AG04450 (cell line): ENCODE results near the gene BICD2. TPM values are rescaled to one million over a fixed set of nuclear protein-coding genes. Genes with fewer than 3 reads are reported as not detected.
"Not testable (repeated sequence)": the region's sequence is repeated elsewhere in the genome, so short reads cannot be mapped to it uniquely, and the experiment has no call there.

Experiments used
- CTCF ChIA-PET: fragments of 300-600, 350-600 bp; formaldehyde crosslinking; extraction: SDS; loops from one replicate; lab custom pipeline; 2022; ENCODE audit warnings: antibody characterized with exemption, inconsistent platforms; lab: Charles Lee
- POLR2A ChIA-PET: fragments of 350-600 bp; formaldehyde crosslinking; extraction: SDS; loops from one replicate; lab custom pipeline; 2021; ENCODE audit warnings: antibody characterized with exemption, inconsistent platforms; lab: Yijun Ruan, JAX
- DNase-seq: peaks from one replicate; pipeline ENCODE4 v3.0.0-alpha.2; 2011; ENCODE audit warnings: low read depth, low spot score
- H3K27ac ChIP-seq: one replicate; pipeline ENCODE4 v1.5.1; 2012; ENCODE audit warnings: low read depth, low read length, control low read depth
- H3K27me3 ChIP-seq: one replicate; pipeline ENCODE4 v1.6.0; 2012; ENCODE audit warnings: low read length; ENCODE audit not compliant: control insufficient read depth, insufficient read depth
- H3K4me3 ChIP-seq: 2 replicates; pipeline ENCODE4 v1.5.1; 2011; ENCODE audit warnings: mild to moderate bottlenecking, low read depth, low read length, control low read depth
- H3K9me3 ChIP-seq: 2 replicates; pipeline ENCODE4 v1.5.1; 2012; ENCODE audit warnings: low read length; ENCODE audit not compliant: control insufficient read depth, insufficient read depth
- polyA plus RNA-seq: library from polyadenylated mRNA; depleted of rRNA; stranded (reverse); fragments of >200 nt; gene quantifications from 2 replicates; pipeline ENCODE4 v1.2.3, GENCODE V29; 2011
- TF ChIP-seq, protein P1 (sequence below): IDR thresholded peaks from 2 replicates; pipeline ENCODE4 v1.5.1; 2011; ENCODE audit warnings: low read depth, low read length, control low read depth, inconsistent platforms

BICD2 gene
- polyA plus RNA-seq, 1 experiment: 11.2 TPM

DNA sequence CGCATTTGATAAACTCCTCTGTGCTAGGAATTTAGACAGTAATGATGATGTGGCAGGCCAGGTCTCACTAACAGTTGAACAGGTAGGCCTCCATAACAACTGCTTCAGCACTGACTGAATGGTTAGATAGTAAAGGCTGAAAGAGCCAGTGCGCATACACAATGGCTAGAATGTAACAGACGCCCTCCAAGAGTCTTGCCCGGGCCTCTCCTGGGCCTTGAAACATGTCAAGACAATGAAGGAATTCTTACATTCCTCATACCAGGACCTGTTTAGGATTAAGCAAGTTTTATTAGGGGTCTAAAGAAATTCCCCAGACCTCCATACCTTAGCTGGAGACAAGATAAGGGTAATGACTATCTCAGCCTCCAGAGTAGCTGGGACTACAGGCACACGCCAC is 6.7 kb upstream of the BICD2 start:
- CTCF ChIA-PET: no interaction called here
- DNase-seq: no peak

DNA sequence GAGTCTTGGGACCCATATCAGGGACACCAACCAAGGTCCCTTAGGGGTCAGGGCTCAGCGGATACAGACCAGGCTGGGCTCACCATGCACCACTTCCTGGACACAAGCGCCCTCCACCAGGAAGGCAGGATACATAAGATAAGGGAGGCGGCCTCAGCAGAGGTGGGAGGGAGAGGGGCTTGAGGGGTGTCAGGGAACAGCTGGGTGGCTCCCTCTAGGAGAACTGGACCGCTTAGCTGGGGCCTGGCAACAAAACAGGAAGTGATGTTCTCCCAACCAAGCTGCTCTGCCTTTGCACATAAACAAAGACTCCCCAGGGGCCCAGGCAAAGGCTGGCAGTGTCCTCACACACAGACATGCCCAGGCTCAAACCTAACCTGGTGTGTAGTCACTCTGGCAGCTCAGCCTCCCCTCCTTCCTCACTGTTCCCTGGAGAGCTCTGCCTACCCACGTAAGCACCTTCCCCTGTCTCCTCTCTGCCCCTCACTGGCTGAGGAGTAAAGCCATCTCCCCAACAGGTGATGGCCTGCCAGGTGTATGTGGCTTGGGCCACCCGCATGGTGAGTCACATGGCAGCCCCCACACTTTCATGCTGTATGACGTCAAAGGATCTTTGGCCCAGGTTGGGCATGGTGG is 5.8 kb upstream of the BICD2 start:
- Histone ChIP-seq H3K4me3 (no peak overlapping the region), H3K9me3 (no peaks in the 10 kb centered on the region), H3K27me3 (peaks cover 2% of the 10 kb centered on the region), H3K27ac (no peak overlapping the region)
- ChIA-PET POLR2A (no interaction called here), CTCF (interaction anchor here (1.0 kb wide), 1 partner anchor 21 kb away, joined by 6 read pairs; no protein-coding TSS in a partner anchor)
- DNase-seq: no peak
- TF ChIP-seq, protein P1, sequence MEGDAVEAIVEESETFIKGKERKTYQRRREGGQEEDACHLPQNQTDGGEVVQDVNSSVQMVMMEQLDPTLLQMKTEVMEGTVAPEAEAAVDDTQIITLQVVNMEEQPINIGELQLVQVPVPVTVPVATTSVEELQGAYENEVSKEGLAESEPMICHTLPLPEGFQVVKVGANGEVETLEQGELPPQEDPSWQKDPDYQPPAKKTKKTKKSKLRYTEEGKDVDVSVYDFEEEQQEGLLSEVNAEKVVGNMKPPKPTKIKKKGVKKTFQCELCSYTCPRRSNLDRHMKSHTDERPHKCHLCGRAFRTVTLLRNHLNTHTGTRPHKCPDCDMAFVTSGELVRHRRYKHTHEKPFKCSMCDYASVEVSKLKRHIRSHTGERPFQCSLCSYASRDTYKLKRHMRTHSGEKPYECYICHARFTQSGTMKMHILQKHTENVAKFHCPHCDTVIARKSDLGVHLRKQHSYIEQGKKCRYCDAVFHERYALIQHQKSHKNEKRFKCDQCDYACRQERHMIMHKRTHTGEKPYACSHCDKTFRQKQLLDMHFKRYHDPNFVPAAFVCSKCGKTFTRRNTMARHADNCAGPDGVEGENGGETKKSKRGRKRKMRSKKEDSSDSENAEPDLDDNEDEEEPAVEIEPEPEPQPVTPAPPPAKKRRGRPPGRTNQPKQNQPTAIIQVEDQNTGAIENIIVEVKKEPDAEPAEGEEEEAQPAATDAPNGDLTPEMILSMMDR: no peak

More for the DNA sequence above, 6.7 kb upstream of the BICD2 start:
- no peak overlapping the region for H3K4me3 ChIP-seq
- no peaks in the 10 kb centered on the region for H3K9me3 ChIP-seq
- H3K27me3 ChIP-seq: peaks cover 2% of the 10 kb centered on the region
- POLR2A ChIA-PET: no interaction called here
- TF ChIP-seq, protein P1: no peak
- H3K27ac ChIP-seq: no peak overlapping the region

DNA sequence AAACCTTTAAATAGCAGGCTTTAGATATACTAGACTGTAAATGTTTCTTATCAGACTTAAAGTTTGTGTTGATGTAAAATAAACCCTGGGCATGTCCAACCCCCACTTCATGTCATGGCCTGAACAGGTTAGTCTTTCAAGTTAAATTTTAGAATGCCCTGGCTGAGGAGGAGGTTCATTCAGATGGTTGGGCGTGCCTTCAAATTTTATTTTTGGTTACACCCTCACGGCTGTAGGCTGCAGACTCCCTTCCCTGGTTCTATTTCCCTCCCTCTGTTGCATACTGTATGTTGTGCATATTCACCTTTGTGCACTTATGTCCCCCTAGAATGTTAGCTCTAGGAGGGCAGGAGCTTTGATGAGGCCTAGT is 5.3 kb upstream of the BICD2 start:
- TF ChIP-seq, protein P1: no peak
- ChIA-PET POLR2A (no interaction called here), CTCF (interaction anchor here (1.0 kb wide), 1 partner anchor 21 kb away, joined by 6 read pairs; no protein-coding TSS in a partner anchor)
- Histone ChIP-seq H3K27ac (no peak overlapping the region), H3K27me3 (peaks cover 2% of the 10 kb centered on the region), H3K9me3 (no peaks in the 10 kb centered on the region; the same call in 1 of the 2 replicates), H3K4me3 (no peak overlapping the region)
- no peak for DNase-seq

DNA sequence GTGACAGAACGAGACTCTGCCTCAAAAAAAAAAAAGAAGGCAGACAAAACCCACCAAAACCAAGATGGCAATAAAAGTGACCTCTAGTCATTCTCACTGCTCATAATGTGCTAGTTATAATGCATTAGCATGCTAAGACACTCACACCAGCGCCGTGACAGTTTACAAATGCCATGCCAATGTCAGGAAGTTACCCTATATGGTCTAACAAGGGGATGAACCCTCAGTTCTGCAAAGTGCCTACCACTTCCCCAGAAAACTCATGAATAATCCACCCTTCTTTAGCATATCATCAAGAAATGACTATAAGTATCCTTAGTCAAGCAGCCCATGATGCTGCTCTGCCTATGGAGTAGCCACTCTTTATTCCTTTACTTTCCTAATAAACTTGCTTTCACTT is 4.7 kb upstream of the BICD2 start:
- Histone ChIP-seq H3K9me3 (no peaks in the 10 kb centered on the region; the same call in 1 of the 2 replicates), H3K4me3 (no peak overlapping the region), H3K27ac (no peak overlapping the region), H3K27me3 (peaks cover 2% of the 10 kb centered on the region)
- CTCF ChIA-PET: no interaction called here
- DNase-seq: no peak
- TF ChIP-seq, protein P1: no peak
- POLR2A ChIA-PET: no interaction called here

DNA sequence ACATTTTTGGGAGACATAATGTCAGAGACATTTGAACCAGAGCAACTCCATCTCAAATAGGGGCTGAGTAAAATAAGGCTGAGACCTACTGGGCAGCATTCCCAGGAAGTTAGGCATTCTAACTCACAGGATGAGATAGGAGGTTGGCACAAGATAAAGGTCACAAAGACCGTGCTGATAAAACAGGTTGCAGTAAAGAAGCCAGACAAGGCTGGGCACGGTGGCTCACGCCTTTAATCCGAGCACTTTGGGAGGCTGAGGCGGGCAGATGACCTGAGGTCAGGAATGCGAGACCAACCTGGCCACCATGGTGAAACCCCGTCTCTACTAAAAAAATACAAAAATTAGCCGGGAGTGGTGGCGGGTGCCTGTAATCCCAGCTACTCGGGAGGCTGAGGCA is 4.2 kb upstream of the BICD2 start:
- CTCF ChIA-PET, POLR2A ChIA-PET, H3K4me3 ChIP-seq, DNase-seq, H3K27me3 ChIP-seq, H3K27ac ChIP-seq, H3K9me3 ChIP-seq: not testable (repeated sequence)
